MM.1S (cell line): ENCODE results near the gene PRIM1.

ENCODE experiments used
- CTCF ChIP-seq: fragments of 300-600 bp; sonication (generic); IDR thresholded peaks from 2 replicates; pipeline ENCODE4 v1.5.1; 2016; ENCODE audit warnings: antibody characterized with exemption, low read length, mixed read lengths
- EZH2 ChIP-seq: fragments of 300-600 bp; sonication (generic); optimal IDR thresholded peaks from 2 replicates; pipeline ENCODE3; 2017; ENCODE audit warnings: low read depth, mild to moderate bottlenecking, antibody characterized with exemption, low read length, mixed read lengths

- TF ChIP-seq CTCF (no peak), EZH2 (no peak)
These were observed 33.2 kb upstream of the PRIM1 start for GRCh38 chr12:56785141-56785865.
